Transverse colon (tissue), 4 donors: ENCODE measurements around the gene P2RY1. TPM values are rescaled to one million over a fixed set of nuclear protein-coding genes. Genes with fewer than 3 reads are reported as not detected.

ENCODE experiments used
- DNase-seq: peaks from one replicate; pipeline ENCODE4 v3.0.0-alpha.2; 2019
- H3K27ac ChIP-seq, 4 donors: fragments of 200-600 bp; sonication (generic); 2 replicates each; pipeline ENCODE4 v1.5.1; 2016 to 2018; ENCODE audit warnings: inconsistent platforms in 4 of 4
- H3K27me3 ChIP-seq: fragments of 200-600 bp; sonication (generic); 2 replicates; pipeline ENCODE4 v1.5.1; 2017; ENCODE audit warnings: inconsistent platforms
- H3K36me3 ChIP-seq, 4 donors: fragments of 200-600 bp; sonication (generic); 2 replicates each; pipeline ENCODE4 v1.5.1; 2017 to 2019; ENCODE audit warnings: inconsistent platforms in 4 of 4
- H3K4me1 ChIP-seq, 4 donors: fragments of 200-600 bp; sonication (generic); 2 replicates each; pipeline ENCODE4 v1.5.1; 2017 to 2020; ENCODE audit warnings: inconsistent platforms in 4 of 4
- H3K4me3 ChIP-seq, 4 donors: fragments of 200-600 bp; sonication (generic); 1 replicate in 1 of 4; 2 replicates in 3 of 4; pipeline versions ENCODE4 v1.5.1 to v1.6.1; 2017 to 2019; ENCODE audit warnings: inconsistent platforms in 4 of 4
- H3K9me3 ChIP-seq, 2 donors: fragments of 200-600 bp; sonication (generic); 2 replicates each; pipeline ENCODE4 v1.5.1; 2017 to 2019; ENCODE audit warnings: inconsistent platforms in 2 of 2
- CTCF ChIP-seq, 5 experiments: fragments of 200-600 bp in 3 of 5; fragments of 450-650 bp in 2 of 5; sonication (generic) in 3 of 5; IDR thresholded peaks; 1 replicate in 2 of 5; 2 replicates in 3 of 5; pipeline ENCODE4 v1.5.1; 2016 to 2017; ENCODE audit warnings: antibody characterized with exemption in 5 of 5, inconsistent platforms in 3 of 5, mild to moderate bottlenecking in 2 of 5, moderate library complexity in 1 of 5
- EP300 ChIP-seq: sonication (generic); formaldehyde crosslinking; IDR thresholded peaks from one replicate; pipeline ENCODE4 v1.6.1; 2017; ENCODE audit warnings: antibody characterized with exemption, low read depth
- POLR2A ChIP-seq: fragments of 450-650 bp; IDR thresholded peaks from one replicate; pipeline ENCODE4 v1.6.1; 2016; ENCODE audit warnings: antibody characterized with exemption, mild to moderate bottlenecking, moderate library complexity
- POLR2AphosphoS5 ChIP-seq, 3 donors: sonication (generic); formaldehyde crosslinking; IDR thresholded peaks; one replicate each; pipeline ENCODE4 v1.6.1; 2016; ENCODE audit warnings: antibody characterized with exemption in 3 of 3
- WGBS, 2 donors: methylation state at CpG; one replicate each; pipeline ENCODE4 v1.1.5; 2018; ENCODE audit warnings: low coverage in 1 of 2; 5-methylcytosine and 5-hydroxymethylcytosine counted together
- in situ Hi-C, 4 donors: fragments of 200-750 bp; cut with MboI; loops; one replicate each; pipeline versions ENCODE4 v1.15.0 to v1.15.1; 2017; ENCODE audit warnings: low sequenced_read_pairs in 3 of 4, low pct_ligation_motif_present in 1 of 4, low pct_unique_long_range_greater_than_20kb in 1 of 4
- intact Hi-C: fragments of 100-400 bp; cut with DNase I; formaldehyde crosslinking; loops from one replicate; pipeline ENCODE4 v1.15.1; 2023; ENCODE audit warnings: low total_unique reads
- total RNA-seq, 4 donors: library from RNA; depleted of rRNA; stranded (reverse); fragments of >200 nt; gene quantifications; one replicate each; pipeline ENCODE4 v1.1.0, GENCODE V29; 2016

Gene P2RY1
- total RNA-seq, 4 donors from 2014 or later, result 22.3 to 37.0 (median 32.7) TPM

- Histone ChIP-seq H3K4me3 (no peak overlapping the region), H3K9me3 (no peaks in the 10 kb centered on the region), H3K27ac (no peak overlapping the region), H3K36me3 (no peaks in the 10 kb centered on the region), H3K27me3 (no peaks in the 10 kb centered on the region), H3K4me1 (no peaks in the 10 kb centered on the region)
- in situ Hi-C loops, result no loop called here
- no peak for TF ChIP-seq CTCF (IDR thresholded peaks at IDR 0.05)
- no peak for TF ChIP-seq POLR2AphosphoS5 (IDR thresholded peaks at IDR 0.05)
- TF ChIP-seq POLR2A, result no peak
- TF ChIP-seq EP300, result no peak
- intact Hi-C loops, result no loop called here
- 70 to 79% methylated on average over 5 of the region's 5 CpGs for WGBS, 2 donors
- DNase-seq, result no peak
Observed at GRCh38 chr3:152818027-152818426, 16.9 kb upstream of the P2RY1 start.

- no peak for DNase-seq
- in situ Hi-C loops (no loop called here), intact Hi-C loops (no loop called here)
- no peak for TF ChIP-seq EP300
- no peak for TF ChIP-seq POLR2AphosphoS5 (IDR thresholded peaks at IDR 0.05)
- TF ChIP-seq POLR2A, result no peak
- no peak for TF ChIP-seq CTCF (IDR thresholded peaks at IDR 0.05)
- Histone ChIP-seq H3K4me1 (peaks cover 0 to 4% (median 0%) of the 10 kb centered on the region in 4 donors), H3K4me3 (no peak overlapping the region), H3K27me3 (no peaks in the 10 kb centered on the region), H3K36me3 (no peaks in the 10 kb centered on the region), H3K9me3 (no peaks in the 10 kb centered on the region), H3K27ac (no peak overlapping the region)
- WGBS, 2 donors, result 45 to 58% methylated on average over 2 of the region's 2 CpGs
Observed at GRCh38 chr3:152823173-152823572, 11.8 kb upstream of the P2RY1 start.

GRCh38 chr3:152823781-152824180 is 11.2 kb upstream of the P2RY1 start:
- intact Hi-C loops (no loop called here), in situ Hi-C loops (no loop called here)
- no peak for DNase-seq
- TF ChIP-seq CTCF (IDR thresholded peaks at IDR 0.05), result no peak
- no peak overlapping the region for H3K27ac ChIP-seq
- no peaks in the 10 kb centered on the region for H3K27me3 ChIP-seq
- H3K4me3 ChIP-seq, result no peak overlapping the region
- H3K4me1 ChIP-seq, result peaks cover 0 to 10% (median 0%) of the 10 kb centered on the region in 4 donors
- 66 to 71% methylated on average over 2 of the region's 2 CpGs for WGBS, 2 donors
- H3K9me3 ChIP-seq, result no peaks in the 10 kb centered on the region
- H3K36me3 ChIP-seq, result no peaks in the 10 kb centered on the region

GRCh38 chr3:152825566-152825965 is 9.4 kb upstream of the P2RY1 start:
- intact Hi-C loops (no loop called here), in situ Hi-C loops (no loop called here)
- no peak for DNase-seq
- TF ChIP-seq EP300, result no peak
- no peak for TF ChIP-seq CTCF (IDR thresholded peaks at IDR 0.05)
- no peak for TF ChIP-seq POLR2AphosphoS5 (IDR thresholded peaks at IDR 0.05)
- TF ChIP-seq POLR2A, result no peak
- Histone ChIP-seq H3K4me3 (no peak overlapping the region), H3K9me3 (no peaks in the 10 kb centered on the region), H3K27ac (no peak overlapping the region), H3K4me1 (peaks cover 0 to 13% (median 0%) of the 10 kb centered on the region in 4 donors), H3K27me3 (no peaks in the 10 kb centered on the region), H3K36me3 (no peaks in the 10 kb centered on the region)
